ENCODE measurements around the gene ALDH9A1. TPM values are rescaled to one million over a fixed set of nuclear protein-coding genes. Genes with fewer than 3 reads are reported as not detected.

ALDH9A1 gene
- total and polyA plus RNA-seq, 2 experiments from 2014 or later = 54.0 to 81.5 TPM

- TF ChIP-seq, protein P1, sequence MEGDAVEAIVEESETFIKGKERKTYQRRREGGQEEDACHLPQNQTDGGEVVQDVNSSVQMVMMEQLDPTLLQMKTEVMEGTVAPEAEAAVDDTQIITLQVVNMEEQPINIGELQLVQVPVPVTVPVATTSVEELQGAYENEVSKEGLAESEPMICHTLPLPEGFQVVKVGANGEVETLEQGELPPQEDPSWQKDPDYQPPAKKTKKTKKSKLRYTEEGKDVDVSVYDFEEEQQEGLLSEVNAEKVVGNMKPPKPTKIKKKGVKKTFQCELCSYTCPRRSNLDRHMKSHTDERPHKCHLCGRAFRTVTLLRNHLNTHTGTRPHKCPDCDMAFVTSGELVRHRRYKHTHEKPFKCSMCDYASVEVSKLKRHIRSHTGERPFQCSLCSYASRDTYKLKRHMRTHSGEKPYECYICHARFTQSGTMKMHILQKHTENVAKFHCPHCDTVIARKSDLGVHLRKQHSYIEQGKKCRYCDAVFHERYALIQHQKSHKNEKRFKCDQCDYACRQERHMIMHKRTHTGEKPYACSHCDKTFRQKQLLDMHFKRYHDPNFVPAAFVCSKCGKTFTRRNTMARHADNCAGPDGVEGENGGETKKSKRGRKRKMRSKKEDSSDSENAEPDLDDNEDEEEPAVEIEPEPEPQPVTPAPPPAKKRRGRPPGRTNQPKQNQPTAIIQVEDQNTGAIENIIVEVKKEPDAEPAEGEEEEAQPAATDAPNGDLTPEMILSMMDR (IDR thresholded peaks at IDR 0.05; ENCODE audit: low read depth, low read length) = no peak
- peaks cover 31% of the 10 kb centered on the region for H3K36me3 ChIP-seq
- H3K4me3 ChIP-seq = no peak overlapping the region
- H3K27ac ChIP-seq = no peak overlapping the region
- H3K9me3 ChIP-seq (ENCODE audit: low read depth) = no peaks in the 10 kb centered on the region
- no peaks in the 10 kb centered on the region for H3K4me1 ChIP-seq (ENCODE audit: low read depth)
- no peak for DNase-seq (ENCODE audit: low read depth in 1 of 2, low spot score in 1 of 2)
- H3K27me3 ChIP-seq = no peaks in the 10 kb centered on the region
Observed at GRCh38 chr1:165678509-165678908, 19.9 kb downstream of the ALDH9A1 start.

DNA sequence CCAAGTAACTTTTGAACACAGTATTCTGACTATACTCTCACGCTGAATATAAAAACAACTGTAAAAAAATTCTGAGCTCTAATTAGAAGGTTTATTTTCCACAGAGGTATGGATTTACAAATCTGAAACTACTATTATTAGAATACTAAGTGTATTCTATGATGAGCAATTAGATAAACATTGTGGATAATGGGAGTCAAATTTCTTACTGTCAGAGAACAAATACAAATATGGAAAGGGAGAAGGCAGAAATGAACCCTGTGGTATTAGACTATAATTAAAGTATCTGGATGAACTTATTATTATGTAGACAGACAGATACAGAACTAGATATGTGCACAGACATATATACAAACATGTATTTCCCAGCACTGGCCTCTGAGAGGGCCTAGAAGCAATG, 22.6 kb downstream of the ALDH9A1 start:
- Histone ChIP-seq H3K4me3 (no peak overlapping the region), H3K27me3 (no peaks in the 10 kb centered on the region), H3K4me1 (ENCODE audit: low read depth) (no peaks in the 10 kb centered on the region), H3K36me3 (peaks cover 28% of the 10 kb centered on the region), H3K27ac (no peak overlapping the region), H3K9me3 (ENCODE audit: low read depth) (no peaks in the 10 kb centered on the region)
- DNase-seq (ENCODE audit: low read depth in 1 of 2, low spot score in 1 of 2) = no peak
- TF ChIP-seq, protein P1 (IDR thresholded peaks at IDR 0.05; ENCODE audit: low read depth, low read length) = no peak

- Histone ChIP-seq H3K4me1 (ENCODE audit: low read depth) (no peaks in the 10 kb centered on the region), H3K4me3 (no peak overlapping the region), H3K27ac (no peak overlapping the region), H3K36me3 (peaks cover 25% of the 10 kb centered on the region), H3K9me3 (ENCODE audit: low read depth) (no peaks in the 10 kb centered on the region), H3K27me3 (no peaks in the 10 kb centered on the region)
- TF ChIP-seq, protein P1 (IDR thresholded peaks at IDR 0.05; ENCODE audit: low read depth, low read length) = no peak
- peak in 1 of 2 donors; percentile 49 for DNase-seq (ENCODE audit: low read depth in 1 of 2, low spot score in 1 of 2)
Observed at GRCh38 chr1:165674599-165674998, 23.8 kb downstream of the ALDH9A1 start.

GRCh38 chr1:165671526-165671925, 26.8 kb downstream of the ALDH9A1 start:
- H3K27me3 ChIP-seq = no peaks in the 10 kb centered on the region
- no peak overlapping the region for H3K27ac ChIP-seq
- no peaks in the 10 kb centered on the region for H3K4me1 ChIP-seq (ENCODE audit: low read depth)
- TF ChIP-seq, protein P1 (IDR thresholded peaks at IDR 0.05; ENCODE audit: low read depth, low read length) = no peak
- peaks cover 31% of the 10 kb centered on the region for H3K36me3 ChIP-seq
- H3K4me3 ChIP-seq = no peak overlapping the region
- peak in 1 of 2 donors; percentile 56 for DNase-seq (ENCODE audit: low read depth in 1 of 2, low spot score in 1 of 2)
- no peaks in the 10 kb centered on the region for H3K9me3 ChIP-seq (ENCODE audit: low read depth)

- Histone ChIP-seq H3K27ac (no peak overlapping the region), H3K36me3 (peaks cover 45% of the 10 kb centered on the region), H3K27me3 (no peaks in the 10 kb centered on the region), H3K4me1 (ENCODE audit: low read depth) (no peaks in the 10 kb centered on the region), H3K9me3 (ENCODE audit: low read depth) (no peaks in the 10 kb centered on the region), H3K4me3 (no peak overlapping the region)
- TF ChIP-seq, protein P1 (IDR thresholded peaks at IDR 0.05; ENCODE audit: low read depth, low read length) = no peak
- DNase-seq (ENCODE audit: low read depth in 1 of 2, low spot score in 1 of 2) = no peak
Observed at GRCh38 chr1:165668184-165668583, 30.2 kb downstream of the ALDH9A1 start.
